Lower leg skin (tissue), 4 donors: ENCODE results near the gene ARMC2. TPM values are rescaled to one million over a fixed set of nuclear protein-coding genes. Genes with fewer than 3 reads are reported as not detected.

Experiments used
- DNase-seq, 2 donors: peaks; one replicate each; pipeline ENCODE4 v3.0.0-alpha.2; 2019; ENCODE audit warnings: low spot score in 2 of 2
- H3K4me3 ChIP-seq: fragments of 200-600 bp; sonication (generic); 2 replicates; pipeline ENCODE4 v1.5.1; 2017; ENCODE audit warnings: mild to moderate bottlenecking, low read depth; ENCODE audit not compliant: poor library complexity, severe bottlenecking
- CTCF ChIP-seq, 3 donors: fragments of 450-650 bp; IDR thresholded peaks; one replicate each; pipeline ENCODE4 v1.5.1; 2016; ENCODE audit warnings: antibody characterized with exemption in 3 of 3, mild to moderate bottlenecking in 3 of 3, moderate library complexity in 2 of 3
- POLR2A ChIP-seq, 2 donors: fragments of 450-650 bp; IDR thresholded peaks; one replicate each; pipeline ENCODE4 v1.6.1; 2016 to 2017; ENCODE audit warnings: antibody characterized with exemption in 2 of 2, mild to moderate bottlenecking in 1 of 2, moderate library complexity in 1 of 2
- WGBS, 2 donors: methylation state at CpG; one replicate each; pipeline ENCODE4 v1.1.5; 2018; 5-methylcytosine and 5-hydroxymethylcytosine counted together
- intact Hi-C: fragments of 100-400 bp; cut with DNase I; formaldehyde crosslinking; loops from one replicate; pipeline ENCODE4 v1.15.0; 2023; ENCODE audit warnings: low total_unique reads
- total RNA-seq, 4 donors: library from RNA; depleted of rRNA; stranded (reverse); fragments of >200 nt; gene quantifications; one replicate each; pipeline ENCODE4 v1.1.0, GENCODE V29; 2016

The ARMC2 gene
- total RNA-seq, 4 donors from 2014 or later: 0.34 to 2.0 (median 1.2) TPM

GRCh38 chr6:108897371-108897770, 49.1 kb downstream of the ARMC2 start:
- intact Hi-C loops: no loop called here
- DNase-seq: peak in 1 of 2 donors; percentile 41
- no peak overlapping the region for H3K4me3 ChIP-seq
- WGBS, 2 donors: 50 to 56% methylated on average over 1 of the region's 1 CpG
- no peak for TF ChIP-seq POLR2A (IDR thresholded peaks at IDR 0.05)
- TF ChIP-seq CTCF (IDR thresholded peaks at IDR 0.05): no peak

- DNase-seq: no peak
- intact Hi-C loops: no loop called here
- no peak overlapping the region for H3K4me3 ChIP-seq
- TF ChIP-seq CTCF (IDR thresholded peaks at IDR 0.05) (no peak), POLR2A (IDR thresholded peaks at IDR 0.05) (no peak)
Observed at GRCh38 chr6:108902382-108902792, 54.2 kb downstream of the ARMC2 start.

- intact Hi-C loops: no loop called here
- H3K4me3 ChIP-seq: no peak overlapping the region
- 92 to 95% methylated on average over 1 of the region's 1 CpG for WGBS, 2 donors
- DNase-seq: no peak
- TF ChIP-seq POLR2A (IDR thresholded peaks at IDR 0.05) (no peak), CTCF (IDR thresholded peaks at IDR 0.05) (no peak)
Observed at GRCh38 chr6:108903796-108904195, 55.6 kb downstream of the ARMC2 start.

GRCh38 chr6:108904741-108905140, 56.5 kb downstream of the ARMC2 start:
- H3K4me3 ChIP-seq: no peak overlapping the region
- 71 to 78% methylated on average over 3 of the region's 3 CpGs for WGBS, 2 donors
- DNase-seq: no peak
- no peak for TF ChIP-seq POLR2A (IDR thresholded peaks at IDR 0.05)
- no peak for TF ChIP-seq CTCF (IDR thresholded peaks at IDR 0.05)
- intact Hi-C loops: no loop called here

GRCh38 chr6:108914235-108915022, 66.2 kb downstream of the ARMC2 start:
- 58 to 68% methylated on average over 4 of the region's 4 CpGs for WGBS, 2 donors
- intact Hi-C loops: no loop called here
- H3K4me3 ChIP-seq: no peak overlapping the region
- DNase-seq: no peak
- no peak for TF ChIP-seq POLR2A (IDR thresholded peaks at IDR 0.05)
- TF ChIP-seq CTCF (IDR thresholded peaks at IDR 0.05): no peak

- intact Hi-C loops: no loop called here
- TF ChIP-seq POLR2A (IDR thresholded peaks at IDR 0.05) (no peak), CTCF (IDR thresholded peaks at IDR 0.05) (no peak)
- WGBS, 2 donors: 90 to 93% methylated on average over 5 of the region's 5 CpGs
- DNase-seq: no peak
- H3K4me3 ChIP-seq: no peak overlapping the region
Observed at GRCh38 chr6:108915258-108915657, 67.0 kb downstream of the ARMC2 start.
